ENCODE data around the gene RBMS2. TPM values are rescaled to one million over a fixed set of nuclear protein-coding genes. Genes with fewer than 3 reads are reported as not detected.

Gene RBMS2
- total RNA-seq, 1 experiment from 2014 or later: 40.8 TPM

DNA sequence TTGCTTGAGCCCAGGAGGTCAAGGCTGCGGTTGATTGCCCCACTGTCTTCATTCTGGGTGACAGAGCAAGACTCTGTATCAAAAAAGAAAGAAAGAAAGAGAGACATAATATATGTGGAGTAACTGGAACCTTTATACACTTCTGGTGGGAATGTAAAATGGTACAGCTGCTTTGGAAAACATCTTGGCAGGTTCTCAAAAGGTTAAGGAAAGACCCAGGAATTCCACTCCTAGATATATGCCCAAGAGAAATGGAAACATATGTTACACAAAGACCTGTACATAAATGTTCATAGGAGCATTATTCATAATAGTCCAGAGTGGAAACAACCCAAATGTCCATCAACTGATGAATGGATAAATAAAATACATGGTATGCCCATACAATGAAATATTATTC lies 7.2 kb downstream of the RBMS2 start:
- TF ChIP-seq SIN3A (IDR thresholded peaks at IDR 0.05; ENCODE audit: low read depth) (no peak), CEBPB (IDR thresholded peaks at IDR 0.05; ENCODE audit: low read depth) (no peak), MAX (IDR thresholded peaks at IDR 0.05) (no peak), POLR2A (IDR thresholded peaks at IDR 0.05; ENCODE audit: borderline replicate concordance, extremely low read depth, insufficient read depth, insufficient read length) (no peak), EGR1 (IDR thresholded peaks at IDR 0.05; ENCODE audit: low read depth) (no peak), CBX3 (IDR thresholded peaks at IDR 0.05; ENCODE audit: low read depth) (no peak), RAD21 (IDR thresholded peaks at IDR 0.05; ENCODE audit: low read depth) (no peak), YY1 (IDR thresholded peaks at IDR 0.05; ENCODE audit: extremely low read depth, insufficient replicate concordance, low read depth, low read length) (no peak), JUND (IDR thresholded peaks at IDR 0.05) (no peak), EZH2phosphoT487 (IDR thresholded peaks at IDR 0.05; ENCODE audit: borderline replicate concordance) (no peak), EZH2 (IDR thresholded peaks at IDR 0.05) (no peak)
- TF ChIP-seq, protein P1, sequence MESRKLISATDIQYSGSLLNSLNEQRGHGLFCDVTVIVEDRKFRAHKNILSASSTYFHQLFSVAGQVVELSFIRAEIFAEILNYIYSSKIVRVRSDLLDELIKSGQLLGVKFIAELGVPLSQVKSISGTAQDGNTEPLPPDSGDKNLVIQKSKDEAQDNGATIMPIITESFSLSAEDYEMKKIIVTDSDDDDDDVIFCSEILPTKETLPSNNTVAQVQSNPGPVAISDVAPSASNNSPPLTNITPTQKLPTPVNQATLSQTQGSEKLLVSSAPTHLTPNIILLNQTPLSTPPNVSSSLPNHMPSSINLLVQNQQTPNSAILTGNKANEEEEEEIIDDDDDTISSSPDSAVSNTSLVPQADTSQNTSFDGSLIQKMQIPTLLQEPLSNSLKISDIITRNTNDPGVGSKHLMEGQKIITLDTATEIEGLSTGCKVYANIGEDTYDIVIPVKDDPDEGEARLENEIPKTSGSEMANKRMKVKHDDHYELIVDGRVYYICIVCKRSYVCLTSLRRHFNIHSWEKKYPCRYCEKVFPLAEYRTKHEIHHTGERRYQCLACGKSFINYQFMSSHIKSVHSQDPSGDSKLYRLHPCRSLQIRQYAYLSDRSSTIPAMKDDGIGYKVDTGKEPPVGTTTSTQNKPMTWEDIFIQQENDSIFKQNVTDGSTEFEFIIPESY (IDR thresholded peaks at IDR 0.05; ENCODE audit: extremely low read depth, insufficient replicate concordance, low read length): no peak
- no peaks in the 10 kb centered on the region for H3K27me3 ChIP-seq (ENCODE audit: insufficient read depth, low read length)
- BruUV-seq (replicated peaks): no TSS peak
- peaks cover 96% of the 10 kb centered on the region for H3K79me2 ChIP-seq (ENCODE audit: insufficient read depth, low read length)
- H3K27ac ChIP-seq (ENCODE audit: low read depth, low read length): no peak overlapping the region
- ChIA-PET RAD21 (ENCODE audit: low non-redundant PET in 1 of 2, low total read pairs in 2 of 2, uncharacterized antibody in 2 of 2, unreplicated experiment in 2 of 2) (no interaction called here), CTCF (no interaction called here), POLR2A (no interaction called here)
- intact Hi-C loops (cut with micrococcal nuclease): no loop called here
- no peak for ATAC-seq
- DNase-seq (ENCODE audit: low read depth, low spot score): no peak
- H2AFZ ChIP-seq (ENCODE audit: low read depth, low read length, poor library complexity, severe bottlenecking): no peak overlapping the region
- no peak overlapping the region for H3K9ac ChIP-seq (ENCODE audit: low read length)
- peaks cover 32 to 45% of the 10 kb centered on the region in 2 experiments for H3K4me1 ChIP-seq (ENCODE audit: control insufficient read depth in 1 of 2, insufficient read depth in 2 of 2, low read length in 2 of 2)
- H3K36me3 ChIP-seq (ENCODE audit: control insufficient read depth in 1 of 2, insufficient read depth in 2 of 2, low read length in 2 of 2): no peaks in the 10 kb centered on the region
- no peak overlapping the region for H3K4me2 ChIP-seq (ENCODE audit: low read length)
- H3K9me3 ChIP-seq (ENCODE audit: control insufficient read depth in 1 of 2, insufficient read depth in 1 of 2, low read depth in 1 of 2, low read length in 2 of 2): no peaks in the 10 kb centered on the region
- H3K4me3 ChIP-seq (replicated peaks in 1 of 2; ENCODE audit: low read depth in 1 of 2, low read length in 2 of 2): no peak overlapping the region
- H4K20me1 ChIP-seq (ENCODE audit: insufficient read depth): no peaks in the 10 kb centered on the region
- no peaks in the 10 kb centered on the region for H3K9me2 ChIP-seq (ENCODE audit: insufficient read depth)
